ENCODE data around the gene KIF3C. TPM values are rescaled to one million over a fixed set of nuclear protein-coding genes. Genes with fewer than 3 reads are reported as not detected.

Gene KIF3C
- total RNA-seq, 1 experiment from 2014 or later = 12.8 TPM

- Histone ChIP-seq H3K4me3 (ENCODE audit: low read length) (peak overlapping the region; percentile 51; the same call in 1 of the 2 replicates), H4K20me1 (ENCODE audit: low read length) (no peaks in the 10 kb centered on the region), H3K27me3 (ENCODE audit: low read length) (no peaks in the 10 kb centered on the region), H3K36me3 (ENCODE audit: low read depth, low read length) (no peaks in the 10 kb centered on the region), H3K27ac (ENCODE audit: low read length) (no peak overlapping the region), H3K9me3 (ENCODE audit: low read length) (no peaks in the 10 kb centered on the region), H3F3A (ENCODE audit: low read length, unreplicated experiment) (no peaks in the 10 kb centered on the region), H3K79me2 (ENCODE audit: low read length) (no peaks in the 10 kb centered on the region), H3K9ac (ENCODE audit: low read length) (peak overlapping the region; percentile 21; the same call in 1 of the 2 replicates), H2AFZ (ENCODE audit: low read length) (no peak overlapping the region), H3K4me2 (ENCODE audit: low read length) (peak overlapping the region; percentile 15), H3K4me1 (ENCODE audit: insufficient read depth, low read length) (peaks cover 6% of the 10 kb centered on the region), H3K9me2 (replicated peaks; ENCODE audit: low read length) (no peaks in the 10 kb centered on the region)
- TF ChIP-seq CTCF (conservative IDR thresholded peaks at IDR 0.05; ENCODE audit: low read depth, low read length) = no peak
- no peak for TF ChIP-seq EZH2 (IDR thresholded peaks at IDR 0.05; ENCODE audit: low read length, unreplicated experiment)
- no peak for TF ChIP-seq EZH2phosphoT487 (IDR thresholded peaks at IDR 0.05; ENCODE audit: borderline replicate concordance, low read length)
- DNase-seq (no peak), ATAC-seq (peak; percentile 35)
- ChIA-PET POLR2A (ENCODE audit: unreplicated experiment) (no interaction called here), CTCF (interaction anchor here (0.6 to 1.0 kb wide), 8 partner anchors 17 to 153 kb away, joined by 3 to 6 read pairs (median 5); partner anchors contain the start of gene RAB10)
- intact Hi-C loops (cut with micrococcal nuclease) = loop anchor here (1.0 to 2.0 kb wide), 3 partner anchors 41 to 153 kb away; no protein-coding TSS in a partner anchor
- no TSS peak for BruUV-seq (replicated peaks)
Measured at GRCh38 chr2:25991965-25992364, 9.7 kb upstream of the KIF3C start.

- TF ChIP-seq CTCF (conservative IDR thresholded peaks at IDR 0.05; ENCODE audit: low read depth, low read length) (no peak), EZH2phosphoT487 (IDR thresholded peaks at IDR 0.05; ENCODE audit: borderline replicate concordance, low read length) (no peak), EZH2 (IDR thresholded peaks at IDR 0.05; ENCODE audit: low read length, unreplicated experiment) (no peak)
- Histone ChIP-seq H3K9me3 (ENCODE audit: low read length) (no peaks in the 10 kb centered on the region), H3K4me3 (ENCODE audit: low read length) (no peak overlapping the region), H3K27me3 (ENCODE audit: low read length) (no peaks in the 10 kb centered on the region), H3K4me1 (ENCODE audit: insufficient read depth, low read length) (peaks cover 6% of the 10 kb centered on the region), H3K36me3 (ENCODE audit: low read depth, low read length) (no peaks in the 10 kb centered on the region), H3F3A (ENCODE audit: low read length, unreplicated experiment) (no peaks in the 10 kb centered on the region), H3K9ac (ENCODE audit: low read length) (no peak overlapping the region), H3K4me2 (ENCODE audit: low read length) (no peak overlapping the region), H3K79me2 (ENCODE audit: low read length) (no peaks in the 10 kb centered on the region), H4K20me1 (ENCODE audit: low read length) (no peaks in the 10 kb centered on the region), H3K9me2 (replicated peaks; ENCODE audit: low read length) (no peaks in the 10 kb centered on the region), H3K27ac (ENCODE audit: low read length) (no peak overlapping the region), H2AFZ (ENCODE audit: low read length) (no peak overlapping the region)
- ChIA-PET CTCF (no interaction called here), POLR2A (ENCODE audit: unreplicated experiment) (no interaction called here)
- no TSS peak for BruUV-seq (replicated peaks)
- intact Hi-C loops (cut with micrococcal nuclease) = no loop called here
- no peak for DNase-seq
- ATAC-seq = no peak
Measured at GRCh38 chr2:25989154-25989553, 6.9 kb upstream of the KIF3C start.

- no peaks in the 10 kb centered on the region for H3F3A ChIP-seq (ENCODE audit: low read length, unreplicated experiment)
- no TSS peak for BruUV-seq (replicated peaks)
- CTCF ChIA-PET = no interaction called here
Measured at GRCh38 chr2:25988134-25988533, 5.8 kb upstream of the KIF3C start.

More at GRCh38 chr2:25988134-25988533, 5.8 kb upstream of the KIF3C start:
- Histone ChIP-seq H3K4me3 (ENCODE audit: low read length) (no peak overlapping the region), H3K36me3 (ENCODE audit: low read depth, low read length) (no peaks in the 10 kb centered on the region), H3K27ac (ENCODE audit: low read length) (no peak overlapping the region), H4K20me1 (ENCODE audit: low read length) (no peaks in the 10 kb centered on the region), H3K9me3 (ENCODE audit: low read length) (no peaks in the 10 kb centered on the region), H3K9ac (ENCODE audit: low read length) (no peak overlapping the region), H3K27me3 (ENCODE audit: low read length) (no peaks in the 10 kb centered on the region), H3K79me2 (ENCODE audit: low read length) (no peaks in the 10 kb centered on the region), H3K4me2 (ENCODE audit: low read length) (no peak overlapping the region), H2AFZ (ENCODE audit: low read length) (no peak overlapping the region), H3K4me1 (ENCODE audit: insufficient read depth, low read length) (peaks cover 6% of the 10 kb centered on the region), H3K9me2 (replicated peaks; ENCODE audit: low read length) (no peaks in the 10 kb centered on the region)
- intact Hi-C loops (cut with micrococcal nuclease) = no loop called here
- POLR2A ChIA-PET (ENCODE audit: unreplicated experiment) = no interaction called here
- ATAC-seq (no peak), DNase-seq (no peak)
- TF ChIP-seq CTCF (conservative IDR thresholded peaks at IDR 0.05; ENCODE audit: low read depth, low read length) (no peak), EZH2phosphoT487 (IDR thresholded peaks at IDR 0.05; ENCODE audit: borderline replicate concordance, low read length) (no peak)

Data from PC-3 (cell line).